ENCODE measurements around the gene SET.
"Not testable (repeated sequence)": the region's sequence is repeated elsewhere in the genome, so short reads cannot be mapped to it uniquely, and the experiment has no call there.

SET gene

GRCh38 chr9:128657344-128657704 is 31.7 kb upstream of the SET start:
- Histone ChIP-seq H3K36me3 (ENCODE audit: control insufficient read depth, insufficient read depth, low read length) (no peaks in the 10 kb centered on the region), H3K4me1 (ENCODE audit: control insufficient read depth, insufficient read depth, low read length) (peaks cover 4% of the 10 kb centered on the region), H3K27me3 (ENCODE audit: control insufficient read depth, insufficient read depth, low read length, poor library complexity, severe bottlenecking) (no peaks in the 10 kb centered on the region), H3K27ac (ENCODE audit: insufficient read depth, low read depth, low read length, poor library complexity, severe bottlenecking) (peak overlapping the region; percentile 100), H3K9me3 (ENCODE audit: control insufficient read depth, low read length) (no peaks in the 10 kb centered on the region), H3K4me3 (ENCODE audit: insufficient read depth, low read depth, low read length) (no peak overlapping the region)
- WGBS, 2 experiments: 95% methylated on average over 13 of the region's 13 CpGs

- Histone ChIP-seq H3K4me3 (ENCODE audit: insufficient read depth, low read depth, low read length) (no peak overlapping the region), H3K27me3 (ENCODE audit: control insufficient read depth, insufficient read depth, low read length, poor library complexity, severe bottlenecking) (no peaks in the 10 kb centered on the region), H3K36me3 (ENCODE audit: control insufficient read depth, insufficient read depth, low read length) (no peaks in the 10 kb centered on the region), H3K9me3 (ENCODE audit: control insufficient read depth, low read length) (no peaks in the 10 kb centered on the region), H3K27ac (ENCODE audit: insufficient read depth, low read depth, low read length, poor library complexity, severe bottlenecking) (no peak overlapping the region), H3K4me1 (ENCODE audit: control insufficient read depth, insufficient read depth, low read length) (peaks cover 4% of the 10 kb centered on the region)
- WGBS, 2 experiments: 88 to 91% methylated on average over 2 to 3 of the region's 3 CpGs
Measured at GRCh38 chr9:128657796-128658195, 31.2 kb upstream of the SET start.

GRCh38 chr9:128666481-128666941 is 22.5 kb upstream of the SET start:
- not testable (repeated sequence) for H3K9me3 ChIP-seq (ENCODE audit: control insufficient read depth, low read length); H3K27me3 ChIP-seq (ENCODE audit: control insufficient read depth, insufficient read depth, low read length, poor library complexity, severe bottlenecking); H3K4me3 ChIP-seq (ENCODE audit: insufficient read depth, low read depth, low read length); H3K27ac ChIP-seq (ENCODE audit: insufficient read depth, low read depth, low read length, poor library complexity, severe bottlenecking); H3K4me1 ChIP-seq (ENCODE audit: control insufficient read depth, insufficient read depth, low read length); H3K36me3 ChIP-seq (ENCODE audit: control insufficient read depth, insufficient read depth, low read length)
- WGBS, 2 experiments: 89 to 92% methylated on average over 8 of the region's 8 CpGs

- 92 to 95% methylated on average over 6 of the region's 6 CpGs for WGBS, 2 experiments
Measured at GRCh38 chr9:128669786-128670185, 19.2 kb upstream of the SET start.

GRCh38 chr9:128675382-128675781 is 13.6 kb upstream of the SET start:
- WGBS, 2 experiments: 97% methylated on average over 4 of the region's 4 CpGs
- H3K27ac ChIP-seq (ENCODE audit: insufficient read depth, low read depth, low read length, poor library complexity, severe bottlenecking): no peak overlapping the region
- no peaks in the 10 kb centered on the region for H3K27me3 ChIP-seq (ENCODE audit: control insufficient read depth, insufficient read depth, low read length, poor library complexity, severe bottlenecking)
- H3K36me3 ChIP-seq (ENCODE audit: control insufficient read depth, insufficient read depth, low read length): no peaks in the 10 kb centered on the region
- H3K4me3 ChIP-seq (ENCODE audit: insufficient read depth, low read depth, low read length): no peak overlapping the region
- H3K4me1 ChIP-seq (ENCODE audit: control insufficient read depth, insufficient read depth, low read length): no peaks in the 10 kb centered on the region
- no peaks in the 10 kb centered on the region for H3K9me3 ChIP-seq (ENCODE audit: control insufficient read depth, low read length)

More at GRCh38 chr9:128669786-128670185, 19.2 kb upstream of the SET start:
- no peak overlapping the region for H3K27ac ChIP-seq (ENCODE audit: insufficient read depth, low read depth, low read length, poor library complexity, severe bottlenecking)
- H3K27me3 ChIP-seq (ENCODE audit: control insufficient read depth, insufficient read depth, low read length, poor library complexity, severe bottlenecking): no peaks in the 10 kb centered on the region
- H3K4me3 ChIP-seq (ENCODE audit: insufficient read depth, low read depth, low read length): no peak overlapping the region
- H3K9me3 ChIP-seq (ENCODE audit: control insufficient read depth, low read length): no peaks in the 10 kb centered on the region
- no peaks in the 10 kb centered on the region for H3K4me1 ChIP-seq (ENCODE audit: control insufficient read depth, insufficient read depth, low read length)
- H3K36me3 ChIP-seq (ENCODE audit: control insufficient read depth, insufficient read depth, low read length): no peaks in the 10 kb centered on the region

- Histone ChIP-seq H3K27me3 (ENCODE audit: control insufficient read depth, insufficient read depth, low read length, poor library complexity, severe bottlenecking) (no peaks in the 10 kb centered on the region), H3K4me3 (ENCODE audit: insufficient read depth, low read depth, low read length) (no peak overlapping the region), H3K9me3 (ENCODE audit: control insufficient read depth, low read length) (no peaks in the 10 kb centered on the region), H3K36me3 (ENCODE audit: control insufficient read depth, insufficient read depth, low read length) (no peaks in the 10 kb centered on the region), H3K4me1 (ENCODE audit: control insufficient read depth, insufficient read depth, low read length) (no peaks in the 10 kb centered on the region), H3K27ac (ENCODE audit: insufficient read depth, low read depth, low read length, poor library complexity, severe bottlenecking) (no peak overlapping the region)
- 91% methylated on average over 10 of the region's 10 CpGs for WGBS, 2 experiments
Measured at GRCh38 chr9:128677794-128678193, 11.2 kb upstream of the SET start.

GRCh38 chr9:128683340-128684064 is 5.5 kb upstream of the SET start:
- Histone ChIP-seq H3K27me3 (ENCODE audit: control insufficient read depth, insufficient read depth, low read length, poor library complexity, severe bottlenecking) (no peaks in the 10 kb centered on the region), H3K4me3 (ENCODE audit: insufficient read depth, low read depth, low read length) (peak overlapping the region; percentile 66), H3K9me3 (ENCODE audit: control insufficient read depth, low read length) (no peaks in the 10 kb centered on the region), H3K4me1 (ENCODE audit: control insufficient read depth, insufficient read depth, low read length) (peaks cover 23% of the 10 kb centered on the region), H3K27ac (ENCODE audit: insufficient read depth, low read depth, low read length, poor library complexity, severe bottlenecking) (peak overlapping the region; percentile 88), H3K36me3 (ENCODE audit: control insufficient read depth, insufficient read depth, low read length) (no peaks in the 10 kb centered on the region)
- 0 to 1% methylated on average over 21 of the region's 21 CpGs for WGBS, 2 experiments

GRCh38 chr9:128684065-128684324 is 5.0 kb upstream of the SET start:
- no peaks in the 10 kb centered on the region for H3K9me3 ChIP-seq (ENCODE audit: control insufficient read depth, low read length)
- 0 to 2% methylated on average over 3 of the region's 3 CpGs for WGBS, 2 experiments

GRCh38 chr9:128684325-128685199 is 4.5 kb upstream of the SET start:
- Histone ChIP-seq H3K27me3 (ENCODE audit: control insufficient read depth, insufficient read depth, low read length, poor library complexity, severe bottlenecking) (no peaks in the 10 kb centered on the region), H3K9me3 (ENCODE audit: control insufficient read depth, low read length) (no peaks in the 10 kb centered on the region), H3K36me3 (ENCODE audit: control insufficient read depth, insufficient read depth, low read length) (no peaks in the 10 kb centered on the region), H3K27ac (ENCODE audit: insufficient read depth, low read depth, low read length, poor library complexity, severe bottlenecking) (peak overlapping the region; percentile 88), H3K4me3 (ENCODE audit: insufficient read depth, low read depth, low read length) (peak overlapping the region; percentile 66), H3K4me1 (ENCODE audit: control insufficient read depth, insufficient read depth, low read length) (peaks cover 23% of the 10 kb centered on the region)
- 1% methylated on average over 15 of the region's 15 CpGs for WGBS, 2 experiments

More at GRCh38 chr9:128684065-128684324, 5.0 kb upstream of the SET start:
- peak overlapping the region; percentile 88 for H3K27ac ChIP-seq (ENCODE audit: insufficient read depth, low read depth, low read length, poor library complexity, severe bottlenecking)
- H3K36me3 ChIP-seq (ENCODE audit: control insufficient read depth, insufficient read depth, low read length): no peaks in the 10 kb centered on the region
- peak overlapping the region; percentile 66 for H3K4me3 ChIP-seq (ENCODE audit: insufficient read depth, low read depth, low read length)
- H3K27me3 ChIP-seq (ENCODE audit: control insufficient read depth, insufficient read depth, low read length, poor library complexity, severe bottlenecking): no peaks in the 10 kb centered on the region
- H3K4me1 ChIP-seq (ENCODE audit: control insufficient read depth, insufficient read depth, low read length): peaks cover 23% of the 10 kb centered on the region

- Histone ChIP-seq H3K27me3 (ENCODE audit: control insufficient read depth, insufficient read depth, low read length, poor library complexity, severe bottlenecking) (no peaks in the 10 kb centered on the region), H3K9me3 (ENCODE audit: control insufficient read depth, low read length) (no peaks in the 10 kb centered on the region), H3K36me3 (ENCODE audit: control insufficient read depth, insufficient read depth, low read length) (no peaks in the 10 kb centered on the region), H3K4me1 (ENCODE audit: control insufficient read depth, insufficient read depth, low read length) (peaks cover 23% of the 10 kb centered on the region), H3K27ac (ENCODE audit: insufficient read depth, low read depth, low read length, poor library complexity, severe bottlenecking) (no peak overlapping the region), H3K4me3 (ENCODE audit: insufficient read depth, low read depth, low read length) (peak overlapping the region; percentile 66)
- 41 to 44% methylated on average over 16 to 17 of the region's 17 CpGs for WGBS, 2 experiments
Measured at GRCh38 chr9:128685636-128686489, 3.2 kb upstream of the SET start.
